Activated CD8-positive, alpha-beta memory T cell treated with anti-CD3 and anti-CD28 coated beads, Interleukin-2, amount 10 ng/mL, durations not matched to agents 7 days and 5 days (primary cell): ENCODE data around the gene CSE1L. TPM values are rescaled to one million over a fixed set of nuclear protein-coding genes. Genes with fewer than 3 reads are reported as not detected.
"Not testable (repeated sequence)": the region's sequence is repeated elsewhere in the genome, so short reads cannot be mapped to it uniquely, and the experiment has no call there.

ENCODE experiments used
- ATAC-seq: fragments of 150-1000 bp; cut with Tn5 transposase; one replicate; pipeline ENCODE4 v1.10.0; 2021; ENCODE audit warnings: moderate library complexity
- CTCF ChIA-PET: fragments of 350-600 bp; sonication (Branson Sonifier 250); formaldehyde crosslinking; loops from one replicate; lab custom pipeline; 2021; ENCODE audit warnings: antibody characterized with exemption; lab: Charles Lee
- DNase-seq: peaks from one replicate; pipeline ENCODE4 v3.0.0-alpha.2; 2020
- H3K27ac Mint-ChIP-seq: one replicate; pipeline ENCODE4 v1.8.0; 2021; ENCODE audit warnings: mild to moderate bottlenecking, mixed read lengths
- H3K27me3 Mint-ChIP-seq: one replicate; pipeline ENCODE4 v1.8.0; 2021; ENCODE audit warnings: mixed read lengths
- H3K36me3 Mint-ChIP-seq: one replicate; pipeline ENCODE4 v1.8.0; 2021; ENCODE audit warnings: mild to moderate bottlenecking, mixed read lengths
- H3K4me1 Mint-ChIP-seq: one replicate; pipeline ENCODE4 v1.8.0; 2021; ENCODE audit warnings: mixed read lengths
- H3K4me3 Mint-ChIP-seq: one replicate; pipeline ENCODE4 v1.8.0; 2021; ENCODE audit warnings: mild to moderate bottlenecking, moderate library complexity, mixed read lengths
- H3K9me3 Mint-ChIP-seq: one replicate; pipeline ENCODE4 v1.8.0; 2022; ENCODE audit warnings: low read depth, mixed read lengths
- total RNA-seq, 2 experiments: library from RNA; stranded (reverse); gene quantifications; one replicate each; pipeline ENCODE4 v1.2.3, GENCODE V29; 2021

Gene CSE1L
- total RNA-seq, 2 experiments from 2014 or later, result 93.1 to 111 TPM

GRCh38 chr20:49110767-49111694, 64.9 kb downstream of the CSE1L start:
- no peaks in the 10 kb centered on the region for H3K4me1 Mint-ChIP-seq
- no peak overlapping the region for H3K4me3 Mint-ChIP-seq
- no peak for ATAC-seq
- H3K27ac Mint-ChIP-seq, result peak overlapping the region; percentile 1
- CTCF ChIA-PET, result interaction anchor here (1.2 kb wide), 1 partner anchor 108 kb away, joined by 4 read pairs; the partner anchor contains the start of gene DDX27
- no peak for DNase-seq
- peaks cover 38% of the 10 kb centered on the region for H3K36me3 Mint-ChIP-seq
- no peaks in the 10 kb centered on the region for H3K27me3 Mint-ChIP-seq
- H3K9me3 Mint-ChIP-seq, result no peaks in the 10 kb centered on the region

GRCh38 chr20:49112596-49113274, 66.6 kb downstream of the CSE1L start:
- Mint-ChIP-seq H3K4me3 (no peak overlapping the region), H3K27me3 (no peaks in the 10 kb centered on the region), H3K27ac (no peak overlapping the region), H3K4me1 (no peaks in the 10 kb centered on the region), H3K36me3 (peaks cover 50% of the 10 kb centered on the region), H3K9me3 (no peaks in the 10 kb centered on the region)
- CTCF ChIA-PET, result no interaction called here
- ATAC-seq (no peak), DNase-seq (no peak)

- CTCF ChIA-PET, result no interaction called here
- Mint-ChIP-seq H3K36me3 (peaks cover 60% of the 10 kb centered on the region), H3K4me3 (no peak overlapping the region), H3K9me3 (no peaks in the 10 kb centered on the region), H3K27ac (no peak overlapping the region), H3K27me3 (no peaks in the 10 kb centered on the region), H3K4me1 (peaks cover 2% of the 10 kb centered on the region)
- DNase-seq (no peak), ATAC-seq (no peak)
Observed at GRCh38 chr20:49115564-49115963, 69.5 kb downstream of the CSE1L start.

GRCh38 chr20:49118307-49118706, 72.2 kb downstream of the CSE1L start:
- Mint-ChIP-seq H3K27ac (no peak overlapping the region), H3K4me3 (no peak overlapping the region), H3K9me3 (no peaks in the 10 kb centered on the region), H3K27me3 (no peaks in the 10 kb centered on the region), H3K4me1 (peaks cover 2% of the 10 kb centered on the region), H3K36me3 (peaks cover 61% of the 10 kb centered on the region)
- no peak for DNase-seq
- CTCF ChIA-PET, result interaction anchor here (0.8 to 1.3 kb wide), 2 partner anchors 14 to 55 kb away, joined by 3 read pairs; no protein-coding TSS in a partner anchor
- no peak for ATAC-seq

- H3K36me3 Mint-ChIP-seq, result peaks cover 58% of the 10 kb centered on the region
- no peaks in the 10 kb centered on the region for H3K9me3 Mint-ChIP-seq
- H3K4me1 Mint-ChIP-seq, result peaks cover 2% of the 10 kb centered on the region
- no peak for ATAC-seq
- no peak overlapping the region for H3K27ac Mint-ChIP-seq
- no peak overlapping the region for H3K4me3 Mint-ChIP-seq
- DNase-seq, result no peak
- CTCF ChIA-PET, result interaction anchor here (1.2 kb wide), 1 partner anchor 13 kb away, joined by 4 read pairs; no protein-coding TSS in a partner anchor
- H3K27me3 Mint-ChIP-seq, result no peaks in the 10 kb centered on the region
Observed at GRCh38 chr20:49119988-49120387, 73.9 kb downstream of the CSE1L start.

- ATAC-seq, result no peak
- Mint-ChIP-seq H3K36me3 (peaks cover 51% of the 10 kb centered on the region), H3K4me3 (no peak overlapping the region), H3K4me1 (peaks cover 2% of the 10 kb centered on the region), H3K27me3 (no peaks in the 10 kb centered on the region), H3K9me3 (no peaks in the 10 kb centered on the region), H3K27ac (no peak overlapping the region)
- CTCF ChIA-PET, result interaction anchor here (2.3 kb wide), 1 partner anchor 95 kb away, joined by 10 read pairs; no protein-coding TSS in a partner anchor
- no peak for DNase-seq
Observed at GRCh38 chr20:49122920-49123319, 76.8 kb downstream of the CSE1L start.

- H3K27ac Mint-ChIP-seq, result no peak overlapping the region
- H3K4me1 Mint-ChIP-seq, result peaks cover 2% of the 10 kb centered on the region
- no peaks in the 10 kb centered on the region for H3K9me3 Mint-ChIP-seq
- H3K4me3 Mint-ChIP-seq, result no peak overlapping the region
- no peaks in the 10 kb centered on the region for H3K27me3 Mint-ChIP-seq
- CTCF ChIA-PET, result interaction anchor here (2.3 kb wide), 1 partner anchor 94 kb away, joined by 10 read pairs; no protein-coding TSS in a partner anchor
- DNase-seq (no peak), ATAC-seq (no peak)
- peaks cover 42% of the 10 kb centered on the region for H3K36me3 Mint-ChIP-seq
Observed at GRCh38 chr20:49123982-49124381, 77.9 kb downstream of the CSE1L start.

- Mint-ChIP-seq H3K27me3 (no peaks in the 10 kb centered on the region), H3K4me1 (peaks cover 3% of the 10 kb centered on the region), H3K9me3 (no peaks in the 10 kb centered on the region), H3K4me3 (no peak overlapping the region), H3K27ac (no peak overlapping the region), H3K36me3 (peaks cover 17% of the 10 kb centered on the region)
- ATAC-seq (peak; percentile 58), DNase-seq (no peak)
- CTCF ChIA-PET, result interaction anchor here (0.6 to 4.4 kb wide), 31 partner anchors 9 to 189 kb away, joined by 3 to 161 read pairs (median 5); partner anchors contain the start of gene DDX27
Observed at GRCh38 chr20:49132995-49133478, 86.9 kb downstream of the CSE1L start.

GRCh38 chr20:49133571-49133970, 87.5 kb downstream of the CSE1L start:
- no peak overlapping the region for H3K27ac Mint-ChIP-seq
- no peak overlapping the region for H3K4me3 Mint-ChIP-seq
- DNase-seq (no peak), ATAC-seq (no peak)
- no peaks in the 10 kb centered on the region for H3K27me3 Mint-ChIP-seq
- CTCF ChIA-PET, result interaction anchor here (1.0 to 4.4 kb wide), 23 partner anchors 9 to 176 kb away, joined by 3 to 161 read pairs (median 5); partner anchors contain the start of gene DDX27
- H3K9me3 Mint-ChIP-seq, result no peaks in the 10 kb centered on the region
- H3K36me3 Mint-ChIP-seq, result peaks cover 19% of the 10 kb centered on the region
- peaks cover 3% of the 10 kb centered on the region for H3K4me1 Mint-ChIP-seq

GRCh38 chr20:49134797-49135196, 88.7 kb downstream of the CSE1L start:
- not testable (repeated sequence) for H3K4me1 Mint-ChIP-seq, H3K4me3 Mint-ChIP-seq, H3K27me3 Mint-ChIP-seq, H3K9me3 Mint-ChIP-seq, DNase-seq, H3K27ac Mint-ChIP-seq, ATAC-seq
- H3K36me3 Mint-ChIP-seq, result peaks cover 23% of the 10 kb centered on the region
- CTCF ChIA-PET, result interaction anchor here (0.5 to 4.4 kb wide), 4 partner anchors 17 to 142 kb away, joined by 3 to 161 read pairs (median 6); partner anchors contain the start of gene DDX27

GRCh38 chr20:49136817-49137571, 90.9 kb downstream of the CSE1L start:
- peaks cover 12% of the 10 kb centered on the region for H3K4me1 Mint-ChIP-seq
- DNase-seq (no peak), ATAC-seq (no peak)
- peaks cover 16% of the 10 kb centered on the region for H3K36me3 Mint-ChIP-seq
- no peak overlapping the region for H3K27ac Mint-ChIP-seq
- H3K27me3 Mint-ChIP-seq, result no peaks in the 10 kb centered on the region
- H3K9me3 Mint-ChIP-seq, result no peaks in the 10 kb centered on the region
- no peak overlapping the region for H3K4me3 Mint-ChIP-seq
- CTCF ChIA-PET, result interaction anchor here (1.0 kb wide), 1 partner anchor 80 kb away, joined by 5 read pairs; no protein-coding TSS in a partner anchor

- H3K27ac Mint-ChIP-seq, result no peak overlapping the region
- no peaks in the 10 kb centered on the region for H3K27me3 Mint-ChIP-seq
- peaks cover 9% of the 10 kb centered on the region for H3K4me1 Mint-ChIP-seq
- no peaks in the 10 kb centered on the region for H3K9me3 Mint-ChIP-seq
- peaks cover 18% of the 10 kb centered on the region for H3K36me3 Mint-ChIP-seq
- no peak for ATAC-seq
- no peak overlapping the region for H3K4me3 Mint-ChIP-seq
- CTCF ChIA-PET, result interaction anchor here (1.3 to 1.8 kb wide), 2 partner anchors 41 to 79 kb away, joined by 3 to 10 read pairs; no protein-coding TSS in a partner anchor
- no peak for DNase-seq
Observed at GRCh38 chr20:49138431-49138830, 92.3 kb downstream of the CSE1L start.
